ENCODE measurements around the gene CMKLR1. TPM values are rescaled to one million over a fixed set of nuclear protein-coding genes. Genes with fewer than 3 reads are reported as not detected.

The CMKLR1 gene
- total RNA-seq, 1 donor from 2014 or later: 0.44 TPM

GRCh38 chr12:108368089-108368488 is 29.0 kb upstream of the CMKLR1 start:
- Mint-ChIP-seq H3K27ac (ENCODE audit: unreplicated experiment) (no peak overlapping the region), H3K9me3 (peaks cover 6% of the 10 kb centered on the region), H3K4me1 (no peaks in the 10 kb centered on the region), H3K27me3 (ENCODE audit: low read depth) (peaks cover 3% of the 10 kb centered on the region), H3K4me3 (no peak overlapping the region), H3K36me3 (ENCODE audit: low read depth) (no peaks in the 10 kb centered on the region)
- no peak for DNase-seq (ENCODE audit: low read depth, low spot score)
- no peak for TF ChIP-seq CTCF (conservative IDR thresholded peaks at IDR 0.05)

- H3K4me1 Mint-ChIP-seq: no peaks in the 10 kb centered on the region
- H3K36me3 Mint-ChIP-seq (ENCODE audit: low read depth): no peaks in the 10 kb centered on the region
- no peak overlapping the region for H3K27ac Mint-ChIP-seq (ENCODE audit: unreplicated experiment)
- H3K4me3 Mint-ChIP-seq: no peak overlapping the region
- peaks cover 3% of the 10 kb centered on the region for H3K27me3 Mint-ChIP-seq (ENCODE audit: low read depth)
- H3K9me3 Mint-ChIP-seq: peaks cover under 1% of the 10 kb centered on the region
- no peak for TF ChIP-seq CTCF (conservative IDR thresholded peaks at IDR 0.05)
- DNase-seq (ENCODE audit: low read depth, low spot score): no peak
These were observed 28.3 kb upstream of the CMKLR1 start for GRCh38 chr12:108367436-108367835.

GRCh38 chr12:108365324-108365723 is 26.2 kb upstream of the CMKLR1 start:
- no peaks in the 10 kb centered on the region for H3K36me3 Mint-ChIP-seq (ENCODE audit: low read depth)
- no peak overlapping the region for H3K27ac Mint-ChIP-seq (ENCODE audit: unreplicated experiment)
- no peaks in the 10 kb centered on the region for H3K4me1 Mint-ChIP-seq
- peaks cover 4% of the 10 kb centered on the region for H3K27me3 Mint-ChIP-seq (ENCODE audit: low read depth)
- no peak for TF ChIP-seq CTCF (conservative IDR thresholded peaks at IDR 0.05)
- no peak overlapping the region for H3K4me3 Mint-ChIP-seq
- H3K9me3 Mint-ChIP-seq: no peaks in the 10 kb centered on the region
- DNase-seq (ENCODE audit: low read depth, low spot score): no peak

- H3K9me3 Mint-ChIP-seq: no peaks in the 10 kb centered on the region
- no peak for TF ChIP-seq CTCF (conservative IDR thresholded peaks at IDR 0.05)
- H3K36me3 Mint-ChIP-seq (ENCODE audit: low read depth): no peaks in the 10 kb centered on the region
- H3K4me1 Mint-ChIP-seq: no peaks in the 10 kb centered on the region
- H3K27ac Mint-ChIP-seq (ENCODE audit: unreplicated experiment): no peak overlapping the region
- H3K27me3 Mint-ChIP-seq (ENCODE audit: low read depth): peaks cover 4% of the 10 kb centered on the region
- no peak overlapping the region for H3K4me3 Mint-ChIP-seq
- DNase-seq (ENCODE audit: low read depth, low spot score): no peak
These were observed 25.8 kb upstream of the CMKLR1 start for GRCh38 chr12:108364879-108365278.

GRCh38 chr12:108363565-108363964 is 24.5 kb upstream of the CMKLR1 start:
- TF ChIP-seq CTCF (conservative IDR thresholded peaks at IDR 0.05): no peak
- peaks cover 4% of the 10 kb centered on the region for H3K4me1 Mint-ChIP-seq
- H3K4me3 Mint-ChIP-seq: no peak overlapping the region
- no peak for DNase-seq (ENCODE audit: low read depth, low spot score)
- H3K9me3 Mint-ChIP-seq: no peaks in the 10 kb centered on the region
- H3K36me3 Mint-ChIP-seq (ENCODE audit: low read depth): no peaks in the 10 kb centered on the region
- peaks cover 8% of the 10 kb centered on the region for H3K27me3 Mint-ChIP-seq (ENCODE audit: low read depth)
- H3K27ac Mint-ChIP-seq (ENCODE audit: unreplicated experiment): no peak overlapping the region

GRCh38 chr12:108363165-108363564 is 24.1 kb upstream of the CMKLR1 start:
- H3K4me3 Mint-ChIP-seq: no peak overlapping the region
- no peak for DNase-seq (ENCODE audit: low read depth, low spot score)
- no peak for TF ChIP-seq CTCF (conservative IDR thresholded peaks at IDR 0.05)
- H3K27me3 Mint-ChIP-seq (ENCODE audit: low read depth): peaks cover 12% of the 10 kb centered on the region
- H3K9me3 Mint-ChIP-seq: no peaks in the 10 kb centered on the region
- H3K4me1 Mint-ChIP-seq: peaks cover 5% of the 10 kb centered on the region
- no peak overlapping the region for H3K27ac Mint-ChIP-seq (ENCODE audit: unreplicated experiment)
- no peaks in the 10 kb centered on the region for H3K36me3 Mint-ChIP-seq (ENCODE audit: low read depth)
